T-helper 22 cell (primary cell): Measurements from ENCODE around the gene MBNL2.

Source experiments
- DNase-seq: peaks from one replicate; pipeline ENCODE4 v3.0.0-alpha.2; 2020; ENCODE audit warnings: low read depth

The MBNL2 gene

DNA sequence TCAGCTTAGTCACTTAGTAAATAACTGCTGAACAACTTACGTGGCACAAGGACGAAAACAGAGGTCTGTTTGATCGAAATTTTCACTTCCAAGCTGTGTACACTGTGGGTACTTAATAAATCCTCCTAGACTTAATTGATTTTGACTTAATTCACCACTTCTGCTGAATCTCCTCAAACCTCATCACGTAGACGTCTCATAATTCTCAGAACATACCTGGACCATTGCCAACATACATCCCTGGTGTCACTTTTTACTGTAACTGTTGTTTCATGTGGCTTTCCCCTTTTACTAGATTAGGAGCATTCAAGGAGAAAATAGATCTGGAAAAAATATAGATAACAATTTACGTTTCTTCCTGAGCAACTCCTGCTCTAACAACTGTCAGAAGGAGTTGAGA is 105.0 kb downstream of the MBNL2 start:
- no peak for DNase-seq

- no peak for DNase-seq
These were observed 105.5 kb downstream of the MBNL2 start for GRCh38 chr13:97327506-97328221.

- DNase-seq = no peak
These were observed 106.2 kb downstream of the MBNL2 start for GRCh38 chr13:97328222-97328790.

GRCh38 chr13:97329331-97329730 is 107.2 kb downstream of the MBNL2 start:
- DNase-seq = no peak

DNA sequence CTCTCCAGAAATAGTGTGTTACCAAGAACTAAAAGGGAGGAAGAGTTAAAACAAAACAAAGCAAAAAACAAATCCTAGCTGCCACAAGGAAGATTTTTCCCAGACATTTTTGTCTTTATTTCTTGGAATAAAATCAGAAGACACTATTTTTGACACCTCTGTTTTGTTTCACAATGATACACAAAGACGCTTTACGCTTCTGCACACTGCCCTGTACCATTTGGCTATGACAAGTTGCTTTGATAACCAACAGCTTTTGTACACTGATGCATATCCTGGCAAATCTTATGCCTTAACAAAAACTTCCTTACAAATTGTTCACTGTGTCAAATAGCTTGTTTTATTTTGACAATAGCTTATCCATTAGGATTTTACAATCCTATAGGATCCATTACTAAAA is 108.3 kb downstream of the MBNL2 start:
- no peak for DNase-seq

DNA sequence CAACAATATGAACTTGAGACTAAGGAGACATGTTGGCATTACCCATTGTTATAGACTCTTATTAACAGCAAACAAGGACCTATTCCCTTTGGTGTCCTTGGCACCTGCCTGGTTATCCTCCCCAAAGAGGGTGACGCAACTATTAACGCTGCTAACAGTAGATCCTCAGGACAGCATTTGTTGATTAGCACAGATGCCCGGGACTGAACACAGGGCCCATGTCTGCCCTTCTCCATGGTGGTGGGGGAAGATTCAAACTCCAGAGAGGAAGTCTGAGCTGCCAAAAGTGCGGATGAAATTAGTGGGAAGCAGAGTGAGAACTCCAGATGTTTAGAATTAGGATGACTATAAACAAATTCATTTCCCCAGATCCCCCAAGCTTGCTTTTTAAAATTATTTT is 110.6 kb downstream of the MBNL2 start:
- DNase-seq = no peak

- DNase-seq = no peak
These were observed 111.8 kb downstream of the MBNL2 start for GRCh38 chr13:97333983-97334382.

DNA sequence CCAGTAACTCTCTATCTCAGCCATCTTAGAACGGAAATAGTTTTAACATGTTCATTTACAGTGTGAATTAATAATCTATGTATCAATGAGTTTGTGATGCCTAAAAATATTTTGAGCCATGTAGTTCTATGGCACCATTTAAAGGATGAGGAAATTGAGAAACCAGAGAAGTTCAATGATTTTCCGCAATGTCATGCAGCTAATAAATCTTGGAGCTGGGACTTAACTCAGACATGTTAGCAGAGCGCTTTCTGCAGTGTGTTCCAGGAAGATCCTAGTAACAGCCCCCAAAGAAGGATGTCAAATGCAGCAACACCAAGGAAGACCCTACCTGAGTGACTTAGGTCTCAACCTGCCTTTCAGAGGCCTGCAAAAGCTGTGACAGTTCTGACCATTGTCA is 112.6 kb downstream of the MBNL2 start:
- DNase-seq = no peak

- no peak for DNase-seq
These were observed 113.5 kb downstream of the MBNL2 start for GRCh38 chr13:97335488-97336134.

GRCh38 chr13:97337985-97338499 is 115.9 kb downstream of the MBNL2 start:
- no peak for DNase-seq

GRCh38 chr13:97338571-97338970 is 116.4 kb downstream of the MBNL2 start:
- no peak for DNase-seq

DNA sequence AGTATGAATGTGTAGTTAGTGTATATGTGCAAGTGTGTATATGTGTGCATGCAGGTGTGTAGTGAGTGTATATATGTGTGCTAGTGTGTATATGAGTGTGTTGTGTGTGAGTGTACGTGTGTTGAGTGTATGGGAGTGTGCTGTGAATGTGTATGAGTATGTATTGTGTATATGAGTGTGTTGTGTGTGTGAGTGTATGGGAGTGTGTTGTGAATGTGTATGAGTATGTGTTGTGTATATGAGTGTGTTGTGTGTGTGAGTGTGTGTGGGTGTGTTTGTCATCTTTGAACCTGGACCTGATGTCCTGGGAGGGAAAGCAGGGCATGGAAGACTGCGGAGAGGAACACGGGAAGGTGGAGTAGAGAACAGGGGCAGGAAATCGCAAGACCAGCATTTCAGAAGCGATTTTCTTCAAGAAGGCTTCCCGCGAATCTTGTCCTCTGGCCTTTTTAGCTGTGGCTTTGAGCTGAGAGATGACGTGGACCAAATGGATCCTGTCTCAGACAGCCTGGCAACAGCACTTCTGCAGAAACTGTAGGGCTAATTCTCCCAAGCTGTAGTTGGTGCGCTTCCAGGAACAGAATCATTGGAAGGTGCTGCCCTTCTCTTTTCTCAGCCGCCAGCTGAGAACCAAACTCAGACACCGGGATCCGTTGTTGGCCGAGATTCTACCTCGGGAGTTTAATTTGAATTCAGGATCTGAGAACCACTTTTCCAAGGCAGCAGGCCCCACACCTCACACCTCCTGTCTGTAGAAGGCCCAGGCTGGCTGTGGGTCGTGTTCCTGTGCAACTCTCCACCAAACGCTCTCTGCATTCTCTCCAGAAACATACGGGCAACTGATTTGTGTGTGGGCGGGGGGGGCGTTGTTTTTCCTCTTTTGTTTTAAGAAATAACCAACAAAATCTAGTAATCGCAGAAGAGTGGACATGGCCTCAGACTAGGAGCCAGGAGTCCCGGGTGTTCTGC is 117.2 kb downstream of the MBNL2 start:
- DNase-seq = no peak

GRCh38 chr13:97339988-97340749 is 118.0 kb downstream of the MBNL2 start:
- no peak for DNase-seq

DNA sequence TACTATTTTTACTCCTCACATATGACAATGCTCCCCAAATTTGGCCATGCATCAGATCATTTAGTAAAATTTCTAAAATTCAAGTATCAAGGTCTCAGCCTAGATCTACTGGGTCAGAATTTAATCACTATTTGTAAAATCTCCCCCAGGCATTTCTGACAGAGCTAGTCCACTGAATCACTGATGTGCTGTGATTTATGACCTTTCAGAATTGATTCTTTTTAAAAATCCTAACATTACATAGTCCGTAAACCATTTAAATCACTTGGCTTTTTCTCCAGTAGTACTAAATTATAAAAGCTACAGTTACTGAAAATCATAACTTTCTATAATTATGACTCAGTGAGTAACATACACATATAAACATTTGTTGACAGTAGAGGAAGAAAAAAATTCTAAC is 119.0 kb downstream of the MBNL2 start:
- DNase-seq = no peak

DNA sequence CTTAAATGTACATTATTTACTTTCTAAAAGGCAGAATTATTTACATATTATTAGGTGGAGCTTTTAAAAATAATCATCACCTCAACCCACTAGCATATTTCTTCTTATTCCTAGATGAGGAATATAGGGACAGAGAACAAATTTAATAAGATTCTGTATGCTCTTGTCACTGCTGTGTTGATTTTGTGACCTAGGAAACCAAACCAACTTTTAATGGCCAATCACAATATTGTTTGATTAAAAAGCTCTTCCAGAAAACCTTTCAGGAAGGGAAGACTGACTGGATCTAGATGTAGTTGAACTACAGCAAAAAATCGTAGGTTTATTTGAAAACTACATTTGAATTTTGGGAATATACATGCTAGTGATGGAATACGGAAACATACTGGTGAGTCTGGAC is 120.0 kb downstream of the MBNL2 start:
- DNase-seq = no peak

- DNase-seq = no peak
These were observed 120.8 kb downstream of the MBNL2 start for GRCh38 chr13:97342936-97343335.

DNA sequence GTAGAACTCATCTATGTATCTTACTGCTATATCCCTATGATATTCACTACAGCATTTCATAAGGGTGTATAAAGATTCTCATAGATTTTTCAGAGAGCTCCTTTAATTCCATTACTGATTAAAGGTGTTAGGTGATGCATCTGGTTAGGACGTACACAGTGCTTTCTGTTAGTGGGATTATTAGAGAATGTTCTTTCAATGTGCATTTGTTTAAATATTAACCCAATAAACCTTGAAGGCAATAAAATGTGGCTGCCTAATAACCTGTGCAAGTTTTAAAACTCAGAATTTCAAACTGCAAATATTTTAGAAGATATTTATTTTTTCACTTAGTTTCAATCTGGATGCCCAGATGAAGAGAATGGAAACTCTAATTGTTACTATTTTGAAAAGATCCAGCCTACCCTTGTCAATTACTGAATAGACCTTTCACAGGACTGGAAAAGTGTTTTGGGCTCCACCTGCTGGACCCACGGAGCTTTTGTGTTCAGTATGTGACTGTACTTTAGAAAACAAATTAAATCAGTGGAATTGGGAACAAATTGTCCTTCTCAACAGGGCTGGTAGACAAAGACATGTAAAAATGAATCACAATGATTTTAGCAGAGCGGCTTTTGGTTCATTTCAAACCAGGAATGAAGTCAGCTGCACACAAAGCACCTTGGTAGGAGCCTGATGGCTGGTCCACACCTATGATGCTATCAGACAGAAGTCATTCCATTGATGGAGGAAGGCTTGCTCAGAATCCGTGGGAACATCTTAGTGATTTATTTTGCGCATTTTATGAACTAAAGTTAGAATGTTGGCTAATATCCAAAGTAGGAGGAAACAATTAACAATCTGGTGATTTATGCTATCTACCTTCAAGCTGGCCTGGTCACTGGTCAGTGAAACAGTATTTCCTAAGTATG is 122.4 kb downstream of the MBNL2 start:
- no peak for DNase-seq

DNA sequence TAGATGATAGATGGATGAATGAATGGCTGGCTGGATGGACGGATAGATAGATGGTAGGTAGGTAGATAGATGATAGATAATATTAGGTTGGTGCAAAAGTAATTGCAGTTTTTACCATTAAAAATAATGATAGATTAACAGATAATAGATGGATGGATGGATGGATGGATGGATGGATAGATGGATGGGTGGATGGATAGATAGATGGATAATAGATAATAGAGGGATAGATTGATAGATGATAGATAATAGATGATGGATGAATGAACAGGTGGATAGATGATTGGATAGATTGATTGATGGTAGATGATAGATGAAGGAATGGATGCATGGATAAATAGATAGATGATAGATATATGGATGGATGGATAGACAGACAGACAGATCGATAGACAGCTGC is 124.0 kb downstream of the MBNL2 start:
- DNase-seq = no peak

- no peak for DNase-seq
These were observed 124.6 kb downstream of the MBNL2 start for GRCh38 chr13:97346561-97347254.
